Fibroblast of lung (primary cell): Measurements from ENCODE around the gene TAB2. TPM values are rescaled to one million over a fixed set of nuclear protein-coding genes. Genes with fewer than 3 reads are reported as not detected.

Experiments
- DNase-seq, 2 donors: peaks; one replicate each; pipeline versions ENCODE4 v3.0.0 to v3.0.0-alpha.2; 2010; ENCODE audit warnings: low read depth in 2 of 2
- H2AFZ ChIP-seq: 2 replicates; pipeline ENCODE4 v1.5.1; 2012; ENCODE audit warnings: low read length, control low read depth, inconsistent platforms
- H3K27ac ChIP-seq: 2 replicates; pipeline ENCODE4 v1.5.1; 2011; ENCODE audit warnings: low read length, control low read depth; ENCODE audit not compliant: insufficient read depth
- H3K27me3 ChIP-seq: 2 replicates; pipeline ENCODE4 v1.5.1; 2011; ENCODE audit warnings: mild to moderate bottlenecking, low read length; ENCODE audit not compliant: control insufficient read depth, insufficient read depth
- H3K36me3 ChIP-seq: 2 replicates; pipeline ENCODE4 v1.5.1; 2011; ENCODE audit warnings: low read length; ENCODE audit not compliant: control insufficient read depth, insufficient read depth
- H3K4me1 ChIP-seq: 2 replicates; pipeline ENCODE4 v1.5.1; 2011; ENCODE audit warnings: low read length; ENCODE audit not compliant: control insufficient read depth, insufficient read depth; ENCODE audit errors: extremely low read depth
- H3K4me2 ChIP-seq: 2 replicates; pipeline ENCODE4 v1.5.1; 2011; ENCODE audit warnings: low read length, control low read depth; ENCODE audit not compliant: insufficient read depth; ENCODE audit errors: extremely low read depth
- H3K4me3 ChIP-seq, 4 experiments: fragments of 200-600 bp in 1 of 4; sonication (generic) in 1 of 4; replicated peaks in 1 of 4; 2 replicates each; pipeline ENCODE4 v1.5.1; 2011 to 2016; ENCODE audit warnings: low read length in 4 of 4, low read depth in 3 of 4, mild to moderate bottlenecking in 3 of 4, control low read depth in 2 of 4, inconsistent platforms in 1 of 4, mixed read lengths in 1 of 4; ENCODE audit not compliant: insufficient read depth in 1 of 4; ENCODE audit errors: control extremely low read depth in 1 of 4
- H3K79me2 ChIP-seq: 2 replicates; pipeline ENCODE4 v1.5.1; 2012; ENCODE audit warnings: mild to moderate bottlenecking, low read length, inconsistent platforms; ENCODE audit not compliant: control insufficient read depth, insufficient read depth
- H3K9ac ChIP-seq: 2 replicates; pipeline ENCODE4 v1.5.1; 2011; ENCODE audit warnings: mild to moderate bottlenecking, low read length, control low read depth; ENCODE audit not compliant: insufficient read depth
- H3K9me3 ChIP-seq: 2 replicates; pipeline ENCODE4 v1.5.1; 2012; ENCODE audit warnings: low read depth, low read length; ENCODE audit not compliant: control insufficient read depth, insufficient read depth
- H4K20me1 ChIP-seq: 2 replicates; pipeline ENCODE4 v1.5.1; 2011; ENCODE audit warnings: low read length; ENCODE audit not compliant: control insufficient read depth, insufficient read depth; ENCODE audit errors: extremely low read depth
- EZH2 ChIP-seq: IDR thresholded peaks from 2 replicates; pipeline ENCODE4 v1.5.1; 2012; ENCODE audit warnings: low read length, control low read depth, mild to moderate bottlenecking; ENCODE audit errors: missing control alignments
- polyA plus RNA-seq, 2 donors: library from polyadenylated mRNA; depleted of rRNA in 1 of 2; stranded (reverse) in 1 of 2; unstranded in 1 of 2; fragments of >200 nt; gene quantifications; 2 replicates each; pipeline ENCODE4 v1.2.1, GENCODE V29; 2011 to 2012; ENCODE audit warnings: missing spikeins in 1 of 2
- total RNA-seq: library from RNA; depleted of rRNA; stranded (reverse); fragments of >200 nt; gene quantifications from 2 replicates; pipeline ENCODE4 v1.2.1, GENCODE V29; 2014
- TF ChIP-seq, protein P1 (sequence below), 2 donors: IDR thresholded peaks in 1 of 2; conservative IDR thresholded peaks in 1 of 2; 1 replicate in 1 of 2; 2 replicates in 1 of 2; pipeline ENCODE4 v1.5.1; 2011 to 2012; ENCODE audit warnings: low read length in 2 of 2, control low read depth in 1 of 2, inconsistent platforms in 1 of 2, low read depth in 1 of 2, mild to moderate bottlenecking in 1 of 2

The TAB2 gene
- total and polyA plus RNA-seq, 2 donors (not counting 1 experiment from before 2014, with no cell fraction given) = 27.2 to 49.7 TPM

DNA sequence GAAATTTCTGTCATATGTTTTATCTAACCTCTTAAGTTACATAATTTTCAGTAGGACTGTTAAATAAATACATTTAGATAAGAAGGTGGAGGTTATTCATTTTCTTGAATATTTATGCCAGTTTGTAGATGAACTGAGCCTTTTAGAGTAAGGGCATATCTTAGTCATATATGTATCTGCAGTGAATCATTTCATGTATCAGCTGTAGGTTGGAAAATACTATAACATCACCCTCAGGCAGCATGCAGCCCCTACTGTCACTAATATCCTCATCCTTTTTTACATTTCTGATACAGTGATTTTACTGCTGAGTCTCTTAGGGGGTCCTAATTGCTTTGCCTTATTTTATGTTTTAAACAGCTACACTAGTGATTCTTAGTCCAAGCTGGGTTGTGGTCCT is 63.0 kb downstream of the TAB2 start:
- Histone ChIP-seq H3K27me3 (no peaks in the 10 kb centered on the region), H3K9ac (no peak overlapping the region), H3K4me2 (no peak overlapping the region), H3K27ac (no peak overlapping the region), H3K4me3 (no peak overlapping the region), H4K20me1 (no peaks in the 10 kb centered on the region), H3K36me3 (peaks cover 7% of the 10 kb centered on the region), H2AFZ (no peak overlapping the region), H3K4me1 (no peaks in the 10 kb centered on the region), H3K79me2 (peaks cover 2% of the 10 kb centered on the region), H3K9me3 (no peaks in the 10 kb centered on the region)
- no peak for TF ChIP-seq EZH2
- TF ChIP-seq, protein P1, sequence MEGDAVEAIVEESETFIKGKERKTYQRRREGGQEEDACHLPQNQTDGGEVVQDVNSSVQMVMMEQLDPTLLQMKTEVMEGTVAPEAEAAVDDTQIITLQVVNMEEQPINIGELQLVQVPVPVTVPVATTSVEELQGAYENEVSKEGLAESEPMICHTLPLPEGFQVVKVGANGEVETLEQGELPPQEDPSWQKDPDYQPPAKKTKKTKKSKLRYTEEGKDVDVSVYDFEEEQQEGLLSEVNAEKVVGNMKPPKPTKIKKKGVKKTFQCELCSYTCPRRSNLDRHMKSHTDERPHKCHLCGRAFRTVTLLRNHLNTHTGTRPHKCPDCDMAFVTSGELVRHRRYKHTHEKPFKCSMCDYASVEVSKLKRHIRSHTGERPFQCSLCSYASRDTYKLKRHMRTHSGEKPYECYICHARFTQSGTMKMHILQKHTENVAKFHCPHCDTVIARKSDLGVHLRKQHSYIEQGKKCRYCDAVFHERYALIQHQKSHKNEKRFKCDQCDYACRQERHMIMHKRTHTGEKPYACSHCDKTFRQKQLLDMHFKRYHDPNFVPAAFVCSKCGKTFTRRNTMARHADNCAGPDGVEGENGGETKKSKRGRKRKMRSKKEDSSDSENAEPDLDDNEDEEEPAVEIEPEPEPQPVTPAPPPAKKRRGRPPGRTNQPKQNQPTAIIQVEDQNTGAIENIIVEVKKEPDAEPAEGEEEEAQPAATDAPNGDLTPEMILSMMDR (conservative IDR thresholded peaks at IDR 0.05 in 1 of 2, IDR thresholded peaks at IDR 0.05 in 1 of 2; ENCODE audit: low read depth in 1 of 2, low read length in 2 of 2) = no peak
- DNase-seq = no peak

DNA sequence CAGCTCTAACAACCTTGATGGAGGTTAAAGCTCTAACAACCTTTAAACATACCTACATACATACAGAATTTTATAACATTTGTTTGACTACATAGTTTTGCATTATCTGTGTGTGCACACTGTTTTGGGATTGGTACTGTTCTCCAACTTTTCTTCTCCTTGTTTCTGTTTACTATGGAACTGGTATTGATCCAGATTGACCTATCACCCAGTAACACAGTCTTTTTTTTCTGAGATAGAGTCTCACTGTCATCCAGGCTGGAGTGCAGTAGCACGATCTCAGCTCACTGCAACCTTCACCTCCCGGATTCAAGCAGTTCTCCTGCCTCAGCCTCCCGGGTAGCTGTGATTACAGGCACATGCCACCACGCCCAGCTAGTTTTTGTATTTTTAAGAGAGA is 65.9 kb downstream of the TAB2 start:
- no peaks in the 10 kb centered on the region for H3K4me1 ChIP-seq
- DNase-seq = no peak
- no peak overlapping the region for H2AFZ ChIP-seq
- H3K9me3 ChIP-seq = no peaks in the 10 kb centered on the region
- H3K79me2 ChIP-seq = peaks cover 2% of the 10 kb centered on the region
- H3K4me2 ChIP-seq = no peak overlapping the region
- H3K4me3 ChIP-seq = no peak overlapping the region
- H3K36me3 ChIP-seq = peaks cover 7% of the 10 kb centered on the region
- no peaks in the 10 kb centered on the region for H4K20me1 ChIP-seq
- no peak overlapping the region for H3K27ac ChIP-seq
- no peaks in the 10 kb centered on the region for H3K27me3 ChIP-seq
- H3K9ac ChIP-seq = no peak overlapping the region
- TF ChIP-seq, protein P1 (conservative IDR thresholded peaks at IDR 0.05 in 1 of 2, IDR thresholded peaks at IDR 0.05 in 1 of 2; ENCODE audit: low read depth in 1 of 2, low read length in 2 of 2) = no peak
- TF ChIP-seq EZH2 = no peak

DNA sequence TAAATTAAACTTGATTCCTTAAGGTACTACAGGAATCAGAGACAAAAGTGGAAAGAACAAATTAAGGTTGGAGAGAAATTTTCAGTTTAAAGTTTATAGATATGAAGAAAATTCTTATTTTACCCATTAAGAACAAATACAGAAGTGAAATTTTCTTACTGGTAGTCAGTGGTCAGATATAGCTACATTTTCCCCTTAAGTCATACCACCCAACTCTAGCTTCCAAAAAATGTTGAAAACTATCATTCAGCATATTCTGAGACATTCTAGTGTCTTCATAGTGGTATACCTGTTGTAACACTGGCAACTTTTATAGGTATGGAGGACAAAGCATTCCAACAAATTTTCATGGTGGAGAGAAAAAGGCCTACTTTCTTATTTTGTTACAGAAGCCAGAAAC is 67.0 kb downstream of the TAB2 start:
- H4K20me1 ChIP-seq = no peaks in the 10 kb centered on the region
- no peak overlapping the region for H3K4me3 ChIP-seq
- no peaks in the 10 kb centered on the region for H3K9me3 ChIP-seq
- H3K79me2 ChIP-seq = peaks cover 2% of the 10 kb centered on the region
- H2AFZ ChIP-seq = no peak overlapping the region
- H3K27ac ChIP-seq = no peak overlapping the region
- H3K9ac ChIP-seq = no peak overlapping the region
- peaks cover 4% of the 10 kb centered on the region for H3K36me3 ChIP-seq
- H3K27me3 ChIP-seq = no peaks in the 10 kb centered on the region
- no peaks in the 10 kb centered on the region for H3K4me1 ChIP-seq
- no peak for DNase-seq
- TF ChIP-seq, protein P1 (conservative IDR thresholded peaks at IDR 0.05 in 1 of 2, IDR thresholded peaks at IDR 0.05 in 1 of 2; ENCODE audit: low read depth in 1 of 2, low read length in 2 of 2) = no peak
- TF ChIP-seq EZH2 = no peak
- H3K4me2 ChIP-seq = no peak overlapping the region
